GM21786 (cell line): ENCODE data around the gene LITAFD.

Experiments used
- ATAC-seq: cut with Tn5 transposase; IDR thresholded peaks from one replicate; pipeline ENCODE4 v1.9.1; 2021; ENCODE audit not compliant: unreplicated experiment

LITAFD gene

DNA sequence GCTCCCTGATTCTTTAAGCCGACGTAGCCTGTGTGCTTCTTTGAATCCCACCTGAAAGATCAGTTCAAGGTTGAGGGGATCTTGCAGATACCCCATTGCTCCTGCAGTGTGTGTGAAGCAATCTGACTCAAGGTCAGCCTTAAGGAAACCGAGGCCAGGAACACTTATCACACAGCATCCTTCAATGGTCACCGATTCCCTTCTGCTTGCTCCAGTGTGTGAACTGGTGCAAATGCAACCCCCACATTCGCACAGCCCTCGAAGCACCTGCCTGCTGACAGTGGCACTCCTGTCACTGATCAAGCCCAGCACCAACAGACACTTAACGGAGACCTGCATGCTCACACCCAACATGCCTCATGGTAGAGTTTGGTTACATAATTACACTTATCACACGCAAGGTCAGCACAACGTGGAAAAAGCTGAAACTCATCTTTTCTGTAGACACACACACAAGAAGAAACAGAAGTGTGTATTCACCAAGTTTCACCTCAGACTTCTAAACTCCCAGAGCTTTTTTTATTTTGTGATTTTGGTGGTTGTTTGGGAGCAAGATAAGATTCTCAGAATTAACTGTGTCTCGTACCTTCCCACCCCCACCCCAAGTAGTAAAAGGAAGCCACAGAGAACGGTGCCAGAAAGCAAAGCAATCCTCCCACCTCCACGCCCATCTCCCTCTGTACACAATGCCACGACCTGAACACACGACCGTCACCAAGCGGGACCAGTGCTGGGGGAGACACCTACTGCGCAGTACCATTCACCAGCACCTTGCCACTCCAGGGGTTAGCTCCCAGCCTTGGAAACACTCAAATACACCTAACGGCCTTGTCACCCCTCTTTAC, 37.2 kb downstream of the LITAFD start:
- ATAC-seq: no peak

DNA sequence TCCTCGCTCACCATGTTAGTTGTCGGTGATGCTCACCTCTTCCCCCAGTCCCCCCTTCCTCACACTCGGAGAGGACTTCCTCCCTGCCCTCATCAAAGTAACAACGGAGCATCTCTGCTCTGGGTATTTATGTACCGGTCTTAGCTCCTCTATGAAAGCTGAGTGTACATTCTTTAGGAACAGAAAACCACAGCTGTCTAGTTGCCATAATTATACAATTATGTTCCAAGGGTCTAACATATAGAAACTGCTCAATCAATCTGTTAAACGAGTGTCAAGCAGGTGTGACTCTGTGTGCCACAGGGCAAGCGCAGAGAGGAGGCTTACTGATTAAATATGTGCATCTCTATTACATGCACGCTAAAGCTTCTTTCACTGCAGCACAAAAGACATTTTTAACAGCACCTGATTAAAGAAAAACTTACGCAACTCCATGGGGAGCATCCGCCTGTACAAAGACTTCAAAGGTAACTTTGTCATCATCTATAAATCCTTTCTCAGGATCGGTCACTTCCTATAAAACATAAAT, 37.8 kb downstream of the LITAFD start:
- no peak for ATAC-seq

DNA sequence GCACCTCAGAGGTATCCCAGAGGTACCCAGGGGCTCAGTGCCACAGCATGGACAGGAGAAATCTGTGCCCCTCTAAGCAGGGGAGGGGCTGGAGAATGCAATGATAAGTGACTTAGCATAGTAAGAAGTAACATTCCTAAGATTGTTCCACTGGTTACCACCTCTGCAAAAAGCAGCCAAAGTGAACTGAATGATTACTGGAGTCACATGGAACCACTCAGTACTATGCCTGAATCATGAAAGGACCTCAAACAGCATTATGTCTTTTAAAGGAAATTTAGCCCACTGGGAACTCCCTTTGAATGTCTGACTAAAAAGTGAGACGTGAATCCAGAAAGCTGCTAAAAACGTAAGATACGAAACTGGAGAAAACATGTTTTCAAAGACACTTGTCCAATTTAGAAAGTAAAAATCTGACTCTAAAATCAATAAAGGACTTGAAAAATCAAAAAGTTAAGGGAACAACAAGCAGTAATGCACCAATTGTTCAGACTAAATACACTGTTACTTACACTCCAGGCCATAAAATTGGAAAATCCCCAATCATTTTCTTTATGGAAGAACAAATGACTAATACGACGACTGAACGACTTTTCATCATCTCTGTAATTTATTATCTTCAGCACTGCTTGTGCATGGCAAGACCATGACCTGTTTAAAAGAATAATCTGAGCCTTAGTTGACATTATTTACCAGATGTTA, 38.6 kb downstream of the LITAFD start:
- ATAC-seq: no peak

DNA sequence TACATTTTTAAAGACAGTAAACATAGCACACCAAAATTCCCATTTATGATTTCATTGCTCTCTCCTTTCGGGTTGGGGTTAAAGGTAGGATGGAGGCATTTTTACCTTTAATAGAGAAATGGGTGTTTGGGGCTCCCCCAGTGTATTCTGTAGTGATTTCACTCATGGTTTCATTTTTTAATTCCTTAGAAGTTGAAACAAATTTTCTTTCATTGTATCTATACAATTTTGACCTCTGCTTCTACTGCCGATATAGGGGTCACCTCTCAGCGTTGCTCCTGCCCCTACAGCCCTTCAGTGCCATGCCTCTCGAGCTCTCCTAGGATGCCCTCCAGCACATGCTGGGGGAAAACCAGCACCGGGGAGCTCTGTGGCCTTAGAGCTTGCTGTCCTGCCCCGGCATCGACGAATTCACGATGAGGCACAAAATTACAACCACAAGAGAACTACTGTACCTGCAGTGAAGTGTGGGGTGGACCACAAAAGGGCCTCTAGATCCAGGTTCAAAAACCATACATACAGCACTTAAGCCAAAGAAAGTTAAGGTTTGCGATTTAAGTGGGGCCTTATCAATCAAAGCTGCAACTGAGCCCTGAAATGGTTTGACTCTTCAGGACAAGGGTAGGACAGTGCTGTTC, 39.3 kb downstream of the LITAFD start:
- no peak for ATAC-seq

DNA sequence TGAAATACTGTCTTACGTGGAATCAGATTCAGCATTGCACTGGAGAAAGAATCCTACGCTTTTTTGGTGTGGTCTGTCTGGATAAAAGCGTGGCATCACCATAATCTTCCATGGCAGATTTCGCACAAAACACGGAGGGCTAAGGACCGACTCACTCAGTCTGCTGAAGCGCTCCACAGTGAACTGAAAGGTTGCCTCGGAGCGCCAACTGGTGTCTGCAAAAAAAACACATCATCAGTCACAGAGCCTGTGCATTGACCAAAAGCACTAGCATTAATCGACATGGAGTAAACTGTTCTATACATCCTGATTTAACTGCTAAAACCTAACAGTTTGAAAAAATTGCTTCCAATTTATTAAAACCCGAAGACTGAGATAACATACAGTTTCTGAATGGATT, 41.0 kb downstream of the LITAFD start:
- no peak for ATAC-seq

DNA sequence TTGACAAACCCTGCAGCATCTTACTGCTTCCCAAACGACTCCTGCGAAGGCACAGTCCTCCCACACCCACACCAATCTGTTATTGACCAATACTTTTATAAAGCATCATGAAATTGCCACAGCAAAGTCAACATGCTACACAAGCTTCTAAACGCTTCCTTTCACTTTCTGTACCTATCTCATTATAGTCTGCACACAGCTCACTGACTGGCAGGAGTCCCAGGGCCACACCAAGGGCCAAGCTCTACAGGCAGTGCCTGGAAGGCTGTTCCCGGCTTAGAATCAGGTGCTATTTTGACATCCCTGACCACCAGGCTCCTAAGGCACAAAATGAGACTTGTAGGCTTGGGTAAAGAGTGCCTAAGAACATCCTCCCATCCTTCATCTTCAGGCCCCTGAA, 42.1 kb downstream of the LITAFD start:
- peak; percentile 43 for ATAC-seq

DNA sequence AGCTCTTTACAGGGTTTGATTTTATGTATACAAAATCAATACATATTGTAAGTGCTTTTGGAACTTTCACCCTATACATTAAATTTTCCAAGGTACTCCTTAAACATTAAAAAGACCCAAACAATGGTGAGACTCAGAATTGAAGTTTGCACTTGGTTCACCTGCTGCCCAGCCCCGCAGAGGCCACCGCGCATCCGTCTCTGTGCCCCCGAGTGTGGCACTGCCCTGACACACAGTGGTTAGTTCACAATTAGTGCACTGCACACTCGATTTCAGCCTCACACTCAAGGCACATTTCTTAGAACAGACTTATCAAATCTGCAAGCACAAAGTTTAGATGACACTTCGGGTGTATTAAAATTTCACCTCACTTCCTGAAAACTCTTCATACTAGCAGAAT, 43.3 kb downstream of the LITAFD start:
- ATAC-seq: no peak

DNA sequence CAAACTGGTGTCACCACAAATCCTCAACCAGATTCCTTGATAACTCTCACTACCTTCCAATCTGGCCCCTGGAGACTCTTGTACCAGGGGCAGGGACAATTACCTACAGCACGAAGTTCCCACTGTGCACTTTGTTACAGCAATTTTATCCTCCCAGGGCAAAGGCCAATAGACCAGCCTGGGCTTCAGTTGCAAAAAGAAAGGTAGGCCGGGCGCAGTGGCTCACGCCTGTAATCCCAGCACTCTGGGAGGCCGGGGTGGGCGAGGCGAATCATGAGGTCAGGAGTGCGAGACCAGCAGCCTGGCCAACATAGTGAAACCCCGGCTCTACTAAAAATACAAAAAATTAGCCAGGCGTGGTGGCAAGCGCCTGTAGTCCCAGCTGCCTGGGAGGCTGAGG, 44.7 kb downstream of the LITAFD start:
- ATAC-seq: no peak

DNA sequence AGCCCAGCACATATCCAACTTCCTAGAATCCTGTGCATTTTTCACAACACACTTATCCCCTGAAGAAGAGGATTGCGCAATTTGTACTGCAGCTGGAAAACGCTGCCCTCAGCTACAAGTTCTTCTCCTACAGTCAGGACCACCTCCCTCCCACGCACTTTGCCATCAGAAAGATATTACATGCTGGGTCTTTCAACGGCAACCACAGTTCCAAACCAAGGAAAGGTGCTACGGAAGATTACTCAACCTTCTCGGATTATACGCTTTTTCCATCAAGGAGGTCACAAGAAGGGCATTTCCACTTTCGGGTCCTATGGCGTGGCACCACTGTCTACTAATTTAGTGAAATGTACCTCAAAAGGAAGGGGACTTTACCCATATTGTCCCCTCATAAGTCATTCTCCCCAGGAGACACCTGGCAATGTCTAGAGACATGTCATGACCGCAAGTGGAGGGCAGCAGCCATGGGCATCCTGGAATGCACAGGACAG, 46.4 kb downstream of the LITAFD start:
- ATAC-seq: no peak

DNA sequence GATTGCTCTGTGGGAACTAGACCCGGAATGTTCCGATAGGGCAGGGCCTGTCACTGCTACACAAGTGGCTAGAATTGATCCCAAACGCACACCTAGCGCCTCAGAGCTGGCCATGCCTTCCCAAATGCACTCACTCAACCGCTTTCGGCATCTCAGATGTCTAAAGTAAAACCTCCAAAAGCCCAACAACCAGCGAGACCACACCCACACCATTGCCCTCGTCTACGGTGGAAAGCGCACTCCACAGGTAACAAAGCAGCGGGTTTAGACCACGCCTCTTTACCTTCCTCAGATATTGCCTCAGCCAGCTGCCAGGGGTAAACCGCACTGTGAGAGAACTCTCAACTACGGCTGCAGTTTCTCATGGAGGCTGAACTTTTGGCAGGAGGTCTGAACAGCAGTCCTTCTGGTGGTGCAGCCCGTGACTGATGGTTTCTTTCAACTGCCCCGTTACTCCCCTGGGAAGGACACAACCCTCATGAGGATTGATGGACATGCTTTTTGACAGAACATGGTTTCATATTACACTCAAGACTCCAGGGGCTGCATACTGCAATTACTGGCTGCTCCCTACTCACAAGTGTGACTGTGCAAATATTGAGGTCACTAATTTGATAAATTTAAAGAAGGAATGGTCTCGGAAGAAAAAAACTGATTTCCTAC, 47.1 kb downstream of the LITAFD start:
- no peak for ATAC-seq

DNA sequence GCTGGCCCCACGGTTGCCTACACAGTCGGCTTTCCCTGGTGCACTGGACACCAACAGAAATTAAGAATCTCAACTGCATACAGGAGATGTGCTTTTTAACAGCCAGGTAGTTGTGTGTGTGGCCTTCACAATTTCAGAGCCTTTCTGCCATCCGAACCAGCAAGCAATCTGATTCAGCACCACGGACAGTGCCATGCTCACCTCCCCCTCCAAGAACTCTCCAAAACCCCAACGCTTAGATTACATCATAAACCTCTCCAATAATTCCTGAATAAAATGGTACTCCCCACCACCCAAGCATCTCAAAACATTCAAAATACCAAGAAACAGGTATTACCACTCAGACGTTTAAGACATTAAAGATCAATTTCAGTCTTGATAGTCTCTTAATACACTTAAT, 49.7 kb downstream of the LITAFD start:
- no peak for ATAC-seq

DNA sequence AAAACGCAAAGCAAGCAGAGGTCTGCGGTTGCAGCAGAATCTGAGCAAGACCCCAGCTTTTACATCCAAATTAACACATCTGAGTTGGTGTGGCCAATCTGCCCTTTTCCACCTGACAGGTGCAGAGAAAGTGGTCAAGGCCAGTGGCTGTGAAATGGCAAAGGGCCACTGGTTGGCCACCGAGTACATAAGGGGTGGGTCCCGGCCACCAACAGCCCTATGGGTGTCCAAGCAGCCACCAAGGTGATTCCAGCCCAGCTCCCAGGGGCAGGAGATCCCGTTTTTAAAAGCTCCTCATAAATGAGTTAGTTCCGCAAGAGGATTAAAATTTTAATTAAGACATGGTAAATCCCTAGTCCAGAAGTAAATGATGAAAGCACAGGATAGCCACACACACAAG, 52.5 kb downstream of the LITAFD start:
- no peak for ATAC-seq
